Measurements from ENCODE around the gene TNNT3.

DNA sequence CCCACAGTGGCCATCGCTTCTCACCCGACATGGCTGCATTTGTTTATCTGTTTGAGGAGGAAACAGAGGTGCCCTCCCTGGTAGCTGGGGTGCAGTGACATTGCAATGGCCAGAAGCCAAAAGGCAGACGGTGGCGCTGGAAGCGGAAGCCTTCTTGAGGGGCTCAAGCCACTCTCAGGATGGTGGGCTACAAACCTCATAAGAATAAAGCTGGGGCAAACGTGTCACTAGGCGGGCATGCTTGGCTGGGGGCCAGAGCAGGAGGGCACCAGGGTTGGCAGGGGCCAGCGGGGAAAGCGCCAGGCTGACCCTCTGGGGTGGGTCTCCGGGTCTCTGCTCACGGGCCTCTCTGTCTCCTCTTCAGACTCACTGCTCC lies 12.6 kb downstream of the TNNT3 start:
- TF ChIP-seq, protein P1, sequence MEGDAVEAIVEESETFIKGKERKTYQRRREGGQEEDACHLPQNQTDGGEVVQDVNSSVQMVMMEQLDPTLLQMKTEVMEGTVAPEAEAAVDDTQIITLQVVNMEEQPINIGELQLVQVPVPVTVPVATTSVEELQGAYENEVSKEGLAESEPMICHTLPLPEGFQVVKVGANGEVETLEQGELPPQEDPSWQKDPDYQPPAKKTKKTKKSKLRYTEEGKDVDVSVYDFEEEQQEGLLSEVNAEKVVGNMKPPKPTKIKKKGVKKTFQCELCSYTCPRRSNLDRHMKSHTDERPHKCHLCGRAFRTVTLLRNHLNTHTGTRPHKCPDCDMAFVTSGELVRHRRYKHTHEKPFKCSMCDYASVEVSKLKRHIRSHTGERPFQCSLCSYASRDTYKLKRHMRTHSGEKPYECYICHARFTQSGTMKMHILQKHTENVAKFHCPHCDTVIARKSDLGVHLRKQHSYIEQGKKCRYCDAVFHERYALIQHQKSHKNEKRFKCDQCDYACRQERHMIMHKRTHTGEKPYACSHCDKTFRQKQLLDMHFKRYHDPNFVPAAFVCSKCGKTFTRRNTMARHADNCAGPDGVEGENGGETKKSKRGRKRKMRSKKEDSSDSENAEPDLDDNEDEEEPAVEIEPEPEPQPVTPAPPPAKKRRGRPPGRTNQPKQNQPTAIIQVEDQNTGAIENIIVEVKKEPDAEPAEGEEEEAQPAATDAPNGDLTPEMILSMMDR (IDR thresholded peaks at IDR 0.05): no peak
- TF ChIP-seq POLR2A (IDR thresholded peaks at IDR 0.05): no peak

Measured in thyroid gland (tissue), 4 donors.